HG03159 (cell line): ENCODE measurements around the gene ZNF382.
"Not testable (repeated sequence)": the region's sequence is repeated elsewhere in the genome, so short reads cannot be mapped to it uniquely, and the experiment has no call there.

ENCODE experiments used
- ATAC-seq: cut with Tn5 transposase; IDR thresholded peaks from one replicate; pipeline ENCODE4 v1.9.1; 2021; ENCODE audit warnings: mild to moderate bottlenecking, moderate library complexity; ENCODE audit not compliant: unreplicated experiment

ZNF382 gene

GRCh38 chr19:36605101-36605876, at the start of gene ZNF382:
TSS of gene ZNF382 (plus strand) at chr19:36605313. CDS start at chr19:36609915, 4,602 bp downstream.
- peak; percentile 70 for ATAC-seq

DNA sequence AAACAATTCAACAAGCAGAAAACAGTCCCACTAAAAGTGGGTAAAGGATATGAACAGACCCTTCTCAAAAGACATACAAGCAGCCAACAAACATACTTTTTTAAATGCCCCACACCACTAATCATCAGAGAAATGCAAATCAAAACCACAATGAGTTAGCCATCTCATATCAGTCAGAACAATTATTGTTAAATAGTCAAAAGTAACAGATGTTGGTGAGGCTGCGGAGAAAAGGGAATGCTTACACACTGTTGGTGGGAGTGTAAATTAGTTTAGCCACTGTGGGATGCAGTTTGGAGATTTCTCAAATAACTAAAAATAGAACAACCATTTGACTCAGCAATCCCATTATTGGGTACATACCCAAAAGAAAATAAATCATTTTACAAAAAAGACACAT, 40.7 kb upstream of the ZNF382 start:
- ATAC-seq = no peak

- no peak for ATAC-seq
Observed at GRCh38 chr19:36572593-36573019, 32.5 kb upstream of the ZNF382 start.

GRCh38 chr19:36573020-36573894, 31.9 kb upstream of the ZNF382 start, which contains the start of gene ZNF529:
TSS of gene ZNF529 (minus strand) at chr19:36573292. CDS start at chr19:36572346, 946 bp downstream.
- ATAC-seq = peak; percentile 91

DNA sequence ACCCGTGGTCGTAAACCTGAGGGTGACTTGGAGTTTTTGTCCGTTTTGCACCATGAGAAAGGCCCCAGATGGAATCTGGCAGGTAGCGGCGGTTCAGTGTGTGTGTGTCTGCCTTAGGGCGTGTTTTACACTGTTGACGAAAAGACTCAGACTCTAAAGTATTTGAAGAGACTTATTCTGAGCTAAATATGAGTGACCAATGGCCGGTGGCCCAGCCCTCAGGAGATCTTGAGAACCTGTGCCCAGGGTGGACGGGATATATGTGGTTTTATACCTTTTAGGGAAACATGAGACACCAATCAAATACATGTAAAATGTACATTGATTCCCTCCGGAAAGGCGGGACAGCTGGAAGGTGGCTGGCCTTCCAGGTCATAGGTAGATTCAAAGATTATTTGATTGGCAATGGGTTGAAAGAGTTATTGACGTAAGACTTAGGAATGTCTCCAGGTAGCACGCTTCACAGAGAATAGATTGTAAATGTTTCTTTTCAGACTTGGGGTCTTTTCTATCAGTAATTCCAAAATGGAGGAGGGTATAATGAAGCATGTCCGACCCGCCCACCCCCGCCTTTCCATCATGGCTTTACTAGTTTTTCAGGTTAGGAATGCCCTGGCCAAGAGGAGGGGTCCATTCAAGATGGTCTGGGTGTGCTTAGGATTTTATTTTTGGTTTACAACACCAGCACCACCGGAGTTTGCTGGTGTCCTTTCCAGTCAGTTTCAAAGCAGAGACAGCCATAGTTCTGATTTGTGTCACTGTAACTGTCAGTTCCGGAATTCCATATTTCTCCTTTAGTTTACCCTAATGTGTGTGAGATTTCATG, 31.0 kb upstream of the ZNF382 start:
- no peak for ATAC-seq

GRCh38 chr19:36574741-36575140, 30.4 kb upstream of the ZNF382 start:
- ATAC-seq = no peak

GRCh38 chr19:36577271-36577996, 27.7 kb upstream of the ZNF382 start:
- no peak for ATAC-seq

DNA sequence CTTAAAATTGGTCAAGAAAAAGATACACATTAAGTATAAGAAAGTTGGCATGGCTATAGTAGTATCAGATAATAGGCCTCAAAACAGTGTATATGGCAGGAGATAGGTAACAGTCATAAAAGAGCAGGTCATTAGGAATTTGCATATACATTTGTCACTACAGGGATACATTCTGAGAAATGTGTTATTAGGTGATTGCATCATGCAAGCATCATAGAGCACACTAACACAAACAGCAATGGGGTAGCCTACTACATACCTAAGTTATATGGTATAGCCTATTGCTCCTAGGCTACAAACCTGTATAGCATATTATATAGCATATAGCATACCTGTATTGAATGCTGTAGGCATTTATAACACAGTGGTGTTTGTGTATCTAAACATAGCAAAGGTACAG, 25.9 kb upstream of the ZNF382 start:
- no peak for ATAC-seq

- ATAC-seq = not testable (repeated sequence)
Observed at GRCh38 chr19:36602681-36603080, 2.4 kb upstream of the ZNF382 start.

DNA sequence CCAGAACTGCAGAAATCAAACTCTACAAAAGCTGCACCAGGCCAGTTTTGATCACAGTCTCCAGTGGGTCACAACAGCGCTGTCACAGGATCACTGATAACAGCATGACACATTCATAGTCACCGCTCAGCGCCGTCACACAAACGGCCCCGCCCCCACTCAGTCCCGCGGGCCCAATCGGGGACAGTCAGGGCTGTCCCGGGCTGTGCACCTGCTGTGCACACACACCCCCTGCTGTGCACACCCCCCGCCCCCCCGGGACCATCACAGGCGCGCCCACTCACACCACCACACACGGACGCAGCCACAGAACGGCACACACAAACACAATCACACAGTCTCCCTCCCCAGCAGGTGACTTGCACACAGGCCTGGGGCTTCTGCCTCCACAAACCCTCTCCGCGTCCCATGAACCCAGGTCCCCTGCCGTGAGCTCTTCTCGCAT, 435 bp upstream of the ZNF382 start:
- peak; percentile 85 for ATAC-seq

DNA sequence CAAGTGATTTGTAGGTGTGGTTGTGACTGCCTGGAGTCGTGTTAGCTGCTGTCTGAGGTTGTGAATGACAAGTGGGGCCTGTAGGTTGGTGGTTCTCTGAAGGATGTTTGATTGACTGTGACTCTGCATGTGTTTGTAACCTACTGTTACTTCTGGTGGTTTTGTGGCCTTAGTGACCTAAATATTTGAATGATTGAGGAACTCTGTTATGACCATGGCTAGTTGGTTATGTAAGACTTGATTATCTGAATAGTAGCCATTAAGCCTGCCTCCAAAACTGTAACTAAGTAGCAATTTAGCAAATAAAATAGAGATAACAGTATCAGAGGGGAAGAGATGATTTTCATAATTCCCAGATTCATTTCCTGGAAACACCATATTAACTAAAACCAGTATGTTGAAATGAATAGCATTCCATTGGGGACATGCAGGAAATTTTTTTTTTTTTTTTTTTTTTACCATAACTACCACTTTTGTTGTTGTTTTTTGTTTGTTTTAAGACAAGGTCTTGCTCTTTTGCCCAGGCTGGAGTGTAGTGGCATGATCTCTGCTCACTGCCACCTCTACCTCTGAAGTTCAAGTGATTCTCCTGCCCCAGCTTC, 865 bp downstream of the ZNF382 start:
- ATAC-seq = no peak

- ATAC-seq = no peak
Observed at GRCh38 chr19:36627057-36627456, 21.9 kb downstream of the ZNF382 start.

- no peak for ATAC-seq
Observed at GRCh38 chr19:36635342-36635741, 30.2 kb downstream of the ZNF382 start.

DNA sequence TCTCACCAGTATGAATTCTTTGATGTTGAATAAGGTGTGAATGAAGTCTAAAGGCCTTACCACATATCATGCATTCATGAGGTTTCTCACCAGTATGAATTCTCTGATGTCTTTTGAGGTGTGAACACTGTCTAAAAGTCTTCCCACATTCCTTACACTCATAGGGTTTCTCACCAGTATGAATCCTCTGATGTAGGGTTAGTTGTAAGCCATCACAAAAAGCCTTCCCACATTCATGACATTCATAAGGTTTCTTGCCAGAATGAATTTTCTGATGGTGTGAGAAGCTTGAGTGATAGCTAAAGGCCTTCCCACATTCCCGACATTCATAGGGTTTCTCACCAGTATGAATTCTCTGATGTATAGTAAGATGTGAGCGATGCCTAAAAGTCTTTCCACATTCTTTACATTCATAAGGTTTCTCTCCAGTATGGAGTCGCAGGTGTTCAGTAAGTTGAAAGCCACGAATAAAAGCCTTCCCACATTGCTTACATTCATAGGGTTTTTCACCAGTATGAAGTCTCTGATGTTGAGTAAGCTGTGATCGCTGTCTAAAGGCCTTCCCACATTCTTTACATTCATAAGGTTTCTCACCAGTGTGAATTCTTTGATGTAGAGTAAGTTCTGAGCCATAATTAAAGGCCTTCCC, 33.9 kb downstream of the ZNF382 start:
- ATAC-seq = no peak

DNA sequence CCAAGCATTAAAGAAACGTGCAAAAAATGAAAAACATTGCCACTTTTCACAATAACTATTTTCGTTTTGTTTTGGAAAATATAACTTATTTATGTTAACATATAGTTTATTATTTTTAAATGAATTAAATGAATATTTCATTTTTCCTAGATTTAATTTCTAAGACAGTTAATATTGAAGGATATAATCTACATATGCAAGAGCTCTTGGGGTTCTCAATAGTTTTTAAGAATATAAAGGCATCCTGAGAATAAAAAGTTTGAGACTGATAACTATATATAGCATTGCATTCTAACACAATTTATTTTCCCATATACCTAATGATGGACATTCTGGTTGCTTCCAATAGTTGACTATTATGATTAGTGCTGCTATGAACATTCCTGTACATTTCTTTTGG, 41.6 kb downstream of the ZNF382 start:
- ATAC-seq = no peak

DNA sequence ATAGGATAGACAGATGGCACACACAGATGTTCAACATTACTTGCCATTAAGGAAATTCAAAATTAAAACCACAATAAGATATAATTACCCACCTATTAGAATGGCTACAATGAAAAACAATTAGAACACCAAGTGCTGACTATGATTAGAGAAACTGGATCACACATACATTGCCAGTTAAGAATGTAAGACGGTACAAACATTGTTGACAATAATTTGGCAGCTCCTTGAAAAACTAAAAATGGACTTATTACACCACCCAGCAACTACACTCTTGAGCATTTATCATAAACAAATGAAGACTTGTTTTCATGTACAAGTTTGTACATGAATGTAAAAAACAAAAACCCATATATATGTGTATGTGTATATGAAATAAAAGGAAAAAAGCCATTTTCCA, 47.8 kb downstream of the ZNF382 start:
- no peak for ATAC-seq

- ATAC-seq = no peak
Observed at GRCh38 chr19:36665832-36666231, 60.7 kb downstream of the ZNF382 start.

GRCh38 chr19:36668646-36669045, 63.5 kb downstream of the ZNF382 start:
- no peak for ATAC-seq

- no peak for ATAC-seq
Observed at GRCh38 chr19:36672368-36672767, 67.3 kb downstream of the ZNF382 start.
